Suppressor macrophage (primary cell): Measurements from ENCODE around the gene PPFIBP2.
A peak's percentile ranks its signal among the peaks of the same experiment; 100 is the strongest.

Source experiments
- DNase-seq, 4 experiments: peaks; one replicate each; pipeline ENCODE4 v3.0.0-alpha.2; 2020 to 2022

PPFIBP2 gene

GRCh38 chr11:7527029-7527428 is 13.2 kb downstream of the PPFIBP2 start:
- DNase-seq: no peak

GRCh38 chr11:7528514-7529049 is 14.8 kb downstream of the PPFIBP2 start:
- no peak for DNase-seq

GRCh38 chr11:7530013-7530640 is 16.3 kb downstream of the PPFIBP2 start:
- DNase-seq: peak in 3 of 4 experiments; percentile 13 to 32 (median 21)

GRCh38 chr11:7531011-7531410 is 17.2 kb downstream of the PPFIBP2 start:
- DNase-seq: peak; percentile 51 to 81 (median 78)

GRCh38 chr11:7532405-7533145 is 18.8 kb downstream of the PPFIBP2 start:
- no peak for DNase-seq

GRCh38 chr11:7533199-7534041 is 19.6 kb downstream of the PPFIBP2 start:
- DNase-seq: no peak

- no peak for DNase-seq
Measured at GRCh38 chr11:7534042-7534378, 20.2 kb downstream of the PPFIBP2 start.

GRCh38 chr11:7536100-7536499 is 22.3 kb downstream of the PPFIBP2 start:
- DNase-seq: peak; percentile 34 to 62 (median 44)

GRCh38 chr11:7537265-7537664 is 23.5 kb downstream of the PPFIBP2 start:
- DNase-seq: no peak

GRCh38 chr11:7538031-7538430 is 24.2 kb downstream of the PPFIBP2 start:
- DNase-seq: peak in 2 of 4 experiments; percentile 13 to 17

- DNase-seq: no peak
Measured at GRCh38 chr11:7538466-7539454, 25.0 kb downstream of the PPFIBP2 start.

GRCh38 chr11:7540830-7541555 is 27.2 kb downstream of the PPFIBP2 start:
- DNase-seq: no peak

- no peak for DNase-seq
Measured at GRCh38 chr11:7543302-7543701, 29.5 kb downstream of the PPFIBP2 start.

GRCh38 chr11:7544021-7544420 is 30.2 kb downstream of the PPFIBP2 start:
- no peak for DNase-seq

GRCh38 chr11:7545611-7546010 is 31.8 kb downstream of the PPFIBP2 start:
- DNase-seq: no peak

- no peak for DNase-seq
Measured at GRCh38 chr11:7546324-7546791, 32.6 kb downstream of the PPFIBP2 start.

- no peak for DNase-seq
Measured at GRCh38 chr11:7547687-7548086, 33.9 kb downstream of the PPFIBP2 start.

GRCh38 chr11:7548659-7549274 is 35.0 kb downstream of the PPFIBP2 start:
- DNase-seq: peak in 3 of 4 experiments; percentile 5 to 34 (median 18)

GRCh38 chr11:7549681-7550080 is 35.9 kb downstream of the PPFIBP2 start:
- DNase-seq: no peak

- no peak for DNase-seq
Measured at GRCh38 chr11:7551571-7551970, 37.8 kb downstream of the PPFIBP2 start.

- no peak for DNase-seq
Measured at GRCh38 chr11:7552666-7553065, 38.9 kb downstream of the PPFIBP2 start.
